A673 (cell line): ENCODE data around the gene FOXN1.

Experiments used
- EZH2 ChIP-seq: fragments of 200-600 bp; sonication (generic); IDR thresholded peaks from 2 replicates; pipeline ENCODE4 v1.6.1; 2017; ENCODE audit warnings: borderline replicate concordance, low read depth, mild to moderate bottlenecking, mixed read lengths, antibody characterized with exemption, low read length; ENCODE audit not compliant: poor library complexity, severe bottlenecking
- TF ChIP-seq, protein P1 (sequence below): fragments of 300-800, 200-600 bp; sonication (generic); conservative IDR thresholded peaks from 2 replicates; pipeline ENCODE4 v1.5.1; 2017; ENCODE audit warnings: low read depth, mild to moderate bottlenecking, antibody characterized with exemption, low read length, moderate library complexity, mixed read lengths

GRCh38 chr17:28534740-28535375 lies 28.7 kb downstream of the FOXN1 start:
- TF ChIP-seq, protein P1, sequence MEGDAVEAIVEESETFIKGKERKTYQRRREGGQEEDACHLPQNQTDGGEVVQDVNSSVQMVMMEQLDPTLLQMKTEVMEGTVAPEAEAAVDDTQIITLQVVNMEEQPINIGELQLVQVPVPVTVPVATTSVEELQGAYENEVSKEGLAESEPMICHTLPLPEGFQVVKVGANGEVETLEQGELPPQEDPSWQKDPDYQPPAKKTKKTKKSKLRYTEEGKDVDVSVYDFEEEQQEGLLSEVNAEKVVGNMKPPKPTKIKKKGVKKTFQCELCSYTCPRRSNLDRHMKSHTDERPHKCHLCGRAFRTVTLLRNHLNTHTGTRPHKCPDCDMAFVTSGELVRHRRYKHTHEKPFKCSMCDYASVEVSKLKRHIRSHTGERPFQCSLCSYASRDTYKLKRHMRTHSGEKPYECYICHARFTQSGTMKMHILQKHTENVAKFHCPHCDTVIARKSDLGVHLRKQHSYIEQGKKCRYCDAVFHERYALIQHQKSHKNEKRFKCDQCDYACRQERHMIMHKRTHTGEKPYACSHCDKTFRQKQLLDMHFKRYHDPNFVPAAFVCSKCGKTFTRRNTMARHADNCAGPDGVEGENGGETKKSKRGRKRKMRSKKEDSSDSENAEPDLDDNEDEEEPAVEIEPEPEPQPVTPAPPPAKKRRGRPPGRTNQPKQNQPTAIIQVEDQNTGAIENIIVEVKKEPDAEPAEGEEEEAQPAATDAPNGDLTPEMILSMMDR = no peak
- TF ChIP-seq EZH2 = no peak
